Esophagus muscularis mucosa (tissue), 4 donors: Measurements from ENCODE around the gene HOTAIR. TPM values are rescaled to one million over a fixed set of nuclear protein-coding genes. Genes with fewer than 3 reads are reported as not detected.
A peak's percentile ranks its signal among the peaks of the same experiment; 100 is the strongest.

Source experiments
- DNase-seq: peaks from one replicate; pipeline ENCODE4 v3.0.0-alpha.2; 2017; ENCODE audit errors: extremely low spot score
- H3K27ac ChIP-seq, 4 donors: fragments of 200-600 bp; sonication (generic); replicated peaks in 1 of 4; 1 replicate in 3 of 4; 2 replicates in 1 of 4; pipeline ENCODE4 v1.5.1; 2016 to 2019; ENCODE audit warnings: mild to moderate bottlenecking in 1 of 4
- H3K27me3 ChIP-seq, 4 donors: fragments of 200-600 bp; sonication (generic); one replicate each; pipeline versions ENCODE4 v1.5.1 to v1.6.0; 2016 to 2019
- H3K36me3 ChIP-seq, 4 donors: fragments of 200-600 bp; sonication (generic); one replicate each; pipeline ENCODE4 v1.5.1; 2016 to 2019
- H3K4me1 ChIP-seq, 4 donors: fragments of 200-600 bp; sonication (generic); one replicate each; pipeline ENCODE4 v1.5.1; 2016 to 2019
- H3K4me3 ChIP-seq, 4 donors: fragments of 200-600 bp; sonication (generic); 1 replicate in 2 of 4; 2 replicates in 2 of 4; pipeline ENCODE4 v1.5.1; 2016 to 2019; ENCODE audit warnings: mild to moderate bottlenecking in 4 of 4, moderate library complexity in 1 of 4
- H3K9me3 ChIP-seq, 4 donors: fragments of 200-600 bp; sonication (generic); 1 replicate in 3 of 4; 2 replicates in 1 of 4; pipeline ENCODE4 v1.5.1; 2016 to 2019
- EP300 ChIP-seq: sonication (generic); formaldehyde crosslinking; IDR thresholded peaks from one replicate; pipeline ENCODE4 v1.6.1; 2017; ENCODE audit warnings: antibody characterized with exemption
- POLR2A ChIP-seq: fragments of 450-650 bp; IDR thresholded peaks from one replicate; pipeline ENCODE4 v1.6.1; 2017; ENCODE audit warnings: antibody characterized with exemption, moderate library complexity, mild to moderate bottlenecking, low read depth
- POLR2AphosphoS5 ChIP-seq, 2 donors: sonication (generic); formaldehyde crosslinking; IDR thresholded peaks; one replicate each; pipeline ENCODE4 v1.6.1; 2017; ENCODE audit warnings: antibody characterized with exemption in 2 of 2
- WGBS: methylation state at CpG from one replicate; pipeline ENCODE4 v1.1.5; 2018; 5-methylcytosine and 5-hydroxymethylcytosine counted together
- intact Hi-C: fragments of 100-400 bp; cut with DNase I; formaldehyde crosslinking; loops from one replicate; pipeline ENCODE4 v1.15.1; 2023
- total RNA-seq, 4 donors: library from RNA; depleted of rRNA; stranded (reverse); fragments of >200 nt; gene quantifications; one replicate each; pipeline versions ENCODE4 v1.1.0 to v1.2.1, GENCODE V29; 2016
- TF ChIP-seq, protein P1 (sequence below), 3 experiments: fragments of 200-600 bp in 2 of 3; fragments of 450-650 bp in 1 of 3; sonication (generic) in 2 of 3; IDR thresholded peaks; one replicate each; pipeline ENCODE4 v1.5.1; 2017 to 2019; ENCODE audit warnings: antibody characterized with exemption in 3 of 3, mild to moderate bottlenecking in 2 of 3, moderate library complexity in 1 of 3

The HOTAIR gene
- total RNA-seq, 4 donors from 2014 or later = not detected

DNA sequence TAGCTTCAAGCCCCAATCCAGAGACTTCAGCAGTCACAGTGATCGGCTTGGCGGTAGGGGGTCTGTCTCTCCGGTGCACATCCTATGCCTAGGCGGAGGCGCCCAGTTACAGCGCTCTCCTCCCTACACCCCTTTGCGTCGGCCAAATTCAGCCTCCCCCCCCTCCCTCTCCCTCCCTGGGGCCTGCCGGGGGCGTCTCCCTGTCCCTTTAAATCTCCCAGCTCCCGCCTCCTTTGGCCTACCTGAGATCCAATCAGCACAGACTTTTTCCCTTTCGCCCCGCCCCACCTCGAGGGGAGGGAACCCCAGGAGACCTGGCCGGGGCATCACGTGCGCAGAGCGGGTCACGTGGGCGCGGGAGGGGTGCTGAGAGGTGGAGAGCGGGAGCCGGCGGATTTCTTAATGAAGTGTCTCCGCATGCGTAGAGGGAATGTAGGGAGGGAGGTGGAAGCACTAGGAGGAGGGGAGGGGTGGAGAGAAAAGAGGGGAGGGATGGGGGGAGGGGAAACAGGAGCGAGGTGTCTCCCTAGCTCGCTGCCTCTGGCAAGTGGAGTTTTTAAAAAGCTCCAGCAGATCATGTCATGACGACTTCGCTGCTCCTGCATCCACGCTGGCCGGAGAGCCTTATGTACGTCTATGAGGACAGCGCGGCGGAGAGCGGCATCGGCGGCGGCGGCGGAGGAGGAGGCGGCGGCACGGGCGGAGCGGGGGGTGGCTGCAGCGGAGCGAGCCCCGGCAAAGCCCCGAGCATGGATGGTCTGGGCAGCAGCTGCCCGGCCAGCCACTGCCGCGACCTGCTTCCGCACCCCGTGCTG lies 36.2 kb downstream of the HOTAIR start, which contains the start of gene HOXC13:
HOXC13 (plus strand) TSS at position 506 of the 815 bp plus-strand sequence; CDS start at position 582, 76 bp downstream.
- WGBS = 4% methylated on average over 43 of the region's 56 CpGs
- H3K27me3 ChIP-seq = peaks cover 18 to 100% (median 91%) of the 10 kb centered on the region in 4 donors
- no peak for TF ChIP-seq POLR2AphosphoS5 (IDR thresholded peaks at IDR 0.05)
- TF ChIP-seq EP300 = no peak
- no peak for TF ChIP-seq POLR2A
- TF ChIP-seq, protein P1, sequence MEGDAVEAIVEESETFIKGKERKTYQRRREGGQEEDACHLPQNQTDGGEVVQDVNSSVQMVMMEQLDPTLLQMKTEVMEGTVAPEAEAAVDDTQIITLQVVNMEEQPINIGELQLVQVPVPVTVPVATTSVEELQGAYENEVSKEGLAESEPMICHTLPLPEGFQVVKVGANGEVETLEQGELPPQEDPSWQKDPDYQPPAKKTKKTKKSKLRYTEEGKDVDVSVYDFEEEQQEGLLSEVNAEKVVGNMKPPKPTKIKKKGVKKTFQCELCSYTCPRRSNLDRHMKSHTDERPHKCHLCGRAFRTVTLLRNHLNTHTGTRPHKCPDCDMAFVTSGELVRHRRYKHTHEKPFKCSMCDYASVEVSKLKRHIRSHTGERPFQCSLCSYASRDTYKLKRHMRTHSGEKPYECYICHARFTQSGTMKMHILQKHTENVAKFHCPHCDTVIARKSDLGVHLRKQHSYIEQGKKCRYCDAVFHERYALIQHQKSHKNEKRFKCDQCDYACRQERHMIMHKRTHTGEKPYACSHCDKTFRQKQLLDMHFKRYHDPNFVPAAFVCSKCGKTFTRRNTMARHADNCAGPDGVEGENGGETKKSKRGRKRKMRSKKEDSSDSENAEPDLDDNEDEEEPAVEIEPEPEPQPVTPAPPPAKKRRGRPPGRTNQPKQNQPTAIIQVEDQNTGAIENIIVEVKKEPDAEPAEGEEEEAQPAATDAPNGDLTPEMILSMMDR (IDR thresholded peaks at IDR 0.05) = no peak
- no peak within 1 kb of the TSS for H3K27ac ChIP-seq
- H3K4me1 ChIP-seq = peaks cover 12 to 33% (median 30%) of the 10 kb centered on the region in 4 donors
- H3K9me3 ChIP-seq = no peaks in the 10 kb centered on the region
- intact Hi-C loops = no loop called here
- no peak for DNase-seq
- H3K4me3 ChIP-seq = peak within 1 kb of the TSS; percentile 1 to 20 (median 16)
- no peaks in the 10 kb centered on the region for H3K36me3 ChIP-seq

DNA sequence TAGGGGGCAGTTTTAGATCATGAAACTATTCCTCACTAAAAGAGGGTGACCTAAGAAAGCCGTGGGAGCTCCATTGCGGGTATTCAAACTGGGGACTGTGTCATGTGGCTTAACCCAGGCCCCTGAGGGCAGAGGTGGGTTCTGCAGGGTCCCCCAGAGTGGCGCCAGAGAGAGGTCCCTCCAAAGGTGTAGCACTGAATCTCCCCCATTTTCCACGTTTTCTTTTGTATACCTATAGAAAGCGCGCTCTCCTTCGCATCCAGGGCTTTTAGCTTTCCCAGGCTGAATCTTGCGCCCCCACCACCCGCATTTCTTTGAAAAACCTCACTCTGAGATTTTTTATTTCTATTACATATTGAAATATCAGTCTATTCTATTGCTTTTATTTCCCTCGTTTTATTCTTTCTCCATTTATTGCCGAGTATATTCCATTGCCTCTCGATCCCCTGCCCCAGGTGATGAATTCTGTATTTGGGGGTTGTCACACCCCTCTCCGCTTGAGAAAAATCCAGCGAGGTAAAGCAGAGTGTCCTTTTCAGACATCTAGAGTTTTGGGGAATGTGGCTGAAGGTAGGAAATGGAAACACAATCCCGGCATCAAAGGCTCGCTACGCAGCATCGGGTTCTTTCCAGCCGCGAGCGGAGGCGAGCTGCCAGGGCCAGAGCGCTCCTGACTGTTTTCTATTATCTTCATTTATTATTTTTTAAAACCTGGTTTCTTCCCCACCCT lies 37.0 kb downstream of the HOTAIR start:
- Histone ChIP-seq H3K27me3 (peaks cover 18 to 100% (median 89%) of the 10 kb centered on the region in 4 donors), H3K27ac (no peak overlapping the region), H3K9me3 (no peaks in the 10 kb centered on the region), H3K4me1 (peaks cover 12 to 33% (median 30%) of the 10 kb centered on the region in 4 donors), H3K36me3 (no peaks in the 10 kb centered on the region), H3K4me3 (peak overlapping the region in 2 of 4 donors; percentile 12 to 20)
- intact Hi-C loops = no loop called here
- TF ChIP-seq, protein P1 (IDR thresholded peaks at IDR 0.05) = no peak
- TF ChIP-seq POLR2A = no peak
- no peak for TF ChIP-seq POLR2AphosphoS5 (IDR thresholded peaks at IDR 0.05)
- no peak for TF ChIP-seq EP300
- no peak for DNase-seq
- 16% methylated on average over 23 of the region's 23 CpGs for WGBS

DNA sequence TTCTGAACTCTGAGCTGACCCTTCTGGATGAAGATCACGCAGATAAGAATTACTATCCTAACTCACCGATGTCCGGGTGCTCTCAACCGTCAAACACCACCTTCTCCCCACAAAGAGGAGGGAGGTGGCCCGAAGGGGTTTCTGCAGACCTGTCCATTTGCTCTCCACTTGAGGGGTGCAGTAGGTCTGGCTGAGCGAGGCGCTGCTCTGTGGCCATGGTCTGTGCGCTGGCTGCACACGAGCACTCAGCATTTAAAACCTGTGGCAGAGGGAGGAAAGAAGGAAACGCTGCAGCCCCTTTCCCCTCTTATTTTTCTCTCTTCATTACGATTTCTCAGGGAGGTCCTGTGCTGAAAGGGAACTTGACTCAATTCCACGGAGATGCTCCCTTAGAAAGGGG lies 37.7 kb downstream of the HOTAIR start:
- no peak for DNase-seq
- H3K4me1 ChIP-seq = peaks cover 12 to 33% (median 30%) of the 10 kb centered on the region in 4 donors
- H3K27ac ChIP-seq = no peak overlapping the region
- H3K27me3 ChIP-seq = peaks cover 18 to 100% (median 82%) of the 10 kb centered on the region in 4 donors
- intact Hi-C loops = no loop called here
- H3K9me3 ChIP-seq = no peaks in the 10 kb centered on the region
- TF ChIP-seq EP300 (no peak), POLR2AphosphoS5 (IDR thresholded peaks at IDR 0.05) (no peak), POLR2A (no peak)
- TF ChIP-seq, protein P1 (IDR thresholded peaks at IDR 0.05) = no peak
- H3K4me3 ChIP-seq = no peak overlapping the region
- 12% methylated on average over 8 of the region's 12 CpGs for WGBS
- no peaks in the 10 kb centered on the region for H3K36me3 ChIP-seq

DNA sequence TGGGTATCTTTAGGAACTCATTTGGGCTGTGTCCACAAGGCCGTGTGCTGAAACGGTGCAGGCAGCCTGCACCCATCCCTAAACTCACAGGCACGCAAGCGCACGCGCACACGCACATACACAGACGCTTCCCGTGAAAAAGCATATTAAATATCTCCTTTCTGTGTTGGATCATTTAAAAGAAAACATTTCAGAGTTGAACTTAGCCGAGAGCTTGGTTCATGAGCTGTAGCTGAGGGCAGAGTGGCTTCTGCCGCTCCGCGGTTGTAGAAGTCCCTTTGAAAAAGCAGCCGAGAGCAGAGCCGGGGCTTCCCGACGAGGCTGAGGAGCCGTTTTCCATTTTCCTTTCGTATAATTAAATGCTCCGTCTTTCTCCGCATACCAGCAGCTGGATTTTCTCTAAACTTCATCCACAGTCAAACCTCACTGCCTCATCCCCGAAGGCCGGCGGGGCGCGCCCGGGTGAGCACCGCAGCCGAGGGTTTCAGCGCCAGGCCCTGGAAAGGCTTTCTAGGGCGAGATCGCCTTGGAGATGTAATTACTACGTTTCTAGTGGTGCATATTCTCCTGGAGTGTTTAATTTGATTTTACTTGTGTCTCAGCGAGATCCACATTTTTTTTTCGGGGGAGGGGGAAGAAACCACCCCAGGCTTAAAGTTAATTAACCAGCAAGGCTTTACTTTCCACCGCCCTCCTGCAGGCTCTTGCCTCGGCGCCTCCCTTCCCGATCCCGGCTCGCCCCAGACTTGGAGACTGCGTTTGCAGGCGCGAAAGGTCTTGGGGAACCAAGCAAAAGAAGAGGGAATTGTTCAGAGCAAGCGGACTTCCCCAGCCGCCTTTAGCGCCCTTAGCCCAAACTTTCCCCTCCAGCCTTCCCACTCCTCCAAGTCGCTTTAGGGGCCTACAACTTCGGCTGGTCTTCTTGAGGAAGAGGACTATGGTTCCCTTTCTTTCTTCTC lies 39.1 kb downstream of the HOTAIR start:
- intact Hi-C loops = no loop called here
- 8% methylated on average over 47 of the region's 49 CpGs for WGBS
- no peak overlapping the region for H3K27ac ChIP-seq

More for the DNA sequence above, 39.1 kb downstream of the HOTAIR start:
- no peak for DNase-seq
- no peaks in the 10 kb centered on the region for H3K36me3 ChIP-seq
- no peaks in the 10 kb centered on the region for H3K9me3 ChIP-seq
- H3K27me3 ChIP-seq = peaks cover 18 to 100% (median 88%) of the 10 kb centered on the region in 4 donors
- H3K4me3 ChIP-seq = peak overlapping the region in 2 of 4 donors; percentile 18
- TF ChIP-seq POLR2AphosphoS5 (IDR thresholded peaks at IDR 0.05) (no peak), EP300 (no peak), POLR2A (no peak)
- TF ChIP-seq, protein P1 (IDR thresholded peaks at IDR 0.05) = no peak
- H3K4me1 ChIP-seq = peaks cover 12 to 33% (median 30%) of the 10 kb centered on the region in 4 donors
